ENCODE data around the gene TPCN2.
"Not testable (repeated sequence)": the region's sequence is repeated elsewhere in the genome, so short reads cannot be mapped to it uniquely, and the experiment has no call there.

The TPCN2 gene

DNA sequence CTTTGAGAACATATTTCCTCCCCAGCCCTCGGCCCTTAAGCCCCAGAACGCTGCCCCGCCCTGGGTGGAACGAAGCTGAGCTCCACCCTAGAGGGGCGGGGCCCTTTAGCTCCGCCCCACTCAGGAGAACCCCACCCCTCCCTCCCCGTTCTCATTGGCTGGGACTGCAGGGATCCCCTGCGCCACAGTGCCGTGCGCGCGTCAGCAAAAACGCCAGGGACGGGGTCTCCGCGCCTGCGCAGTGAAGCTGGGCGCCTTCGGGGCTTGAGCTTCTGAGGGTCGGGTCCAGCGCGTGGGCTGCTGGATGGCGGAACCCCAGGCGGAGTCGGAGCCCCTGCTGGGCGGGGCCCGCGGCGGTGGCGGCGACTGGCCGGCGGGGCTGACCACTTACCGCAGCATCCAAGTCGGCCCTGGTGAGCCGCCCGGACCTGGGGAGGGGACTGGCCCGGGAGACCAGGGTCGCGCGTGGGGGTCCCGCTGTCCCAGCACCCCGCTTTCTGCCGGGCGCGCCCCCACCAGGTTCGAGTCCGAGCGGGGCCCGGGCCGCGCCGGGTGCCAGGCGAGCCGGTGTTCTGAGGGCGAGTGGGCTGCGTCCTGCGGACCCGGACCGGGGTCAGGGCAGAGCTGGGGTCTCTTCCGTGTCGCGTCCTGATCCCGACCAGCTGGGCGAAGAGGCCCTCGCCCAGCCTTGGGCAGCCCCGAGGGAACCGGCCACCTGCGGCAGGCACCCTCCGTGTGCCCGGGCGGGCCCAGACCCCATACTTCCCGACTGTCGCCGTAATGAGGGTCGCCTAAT, at the start of gene TPCN2:
TSS of gene TPCN2 (plus strand) at position 239 of the 796 bp plus-strand sequence. CDS start at position 305, 66 bp downstream.
- peak; percentile 87 for DNase-seq

DNA sequence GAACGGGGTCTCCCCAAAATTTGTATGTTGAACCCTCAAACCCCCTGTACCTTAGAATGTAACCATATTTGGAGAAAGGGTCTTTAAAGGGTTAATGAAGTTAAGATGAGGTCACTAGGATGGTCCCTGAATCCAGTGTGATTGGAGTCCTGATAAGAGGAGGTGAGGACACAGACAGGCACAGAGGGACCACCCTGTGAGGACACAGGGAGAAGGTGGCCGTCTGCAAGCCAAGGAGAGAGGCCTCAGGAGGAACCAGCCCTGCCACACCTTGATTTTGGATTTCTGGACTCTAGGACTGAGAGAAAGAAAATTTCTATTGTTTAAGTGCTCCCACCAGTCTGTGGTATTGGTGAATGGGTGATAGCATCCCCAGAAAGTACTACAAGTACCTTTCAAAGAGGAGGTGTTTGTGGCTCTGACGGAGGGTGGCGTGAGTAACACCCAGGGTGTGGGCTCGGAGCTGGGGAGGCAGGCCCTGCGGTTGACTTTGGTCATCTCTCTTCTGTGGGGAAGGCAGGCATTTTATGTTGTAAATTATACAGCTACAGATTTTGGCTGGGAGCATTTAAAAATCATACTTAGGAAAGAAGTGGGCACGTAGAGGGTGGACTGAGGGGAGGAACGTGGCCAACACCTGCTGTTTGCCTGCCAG, 49.5 kb upstream of the TPCN2 start:
- no peak for DNase-seq

DNA sequence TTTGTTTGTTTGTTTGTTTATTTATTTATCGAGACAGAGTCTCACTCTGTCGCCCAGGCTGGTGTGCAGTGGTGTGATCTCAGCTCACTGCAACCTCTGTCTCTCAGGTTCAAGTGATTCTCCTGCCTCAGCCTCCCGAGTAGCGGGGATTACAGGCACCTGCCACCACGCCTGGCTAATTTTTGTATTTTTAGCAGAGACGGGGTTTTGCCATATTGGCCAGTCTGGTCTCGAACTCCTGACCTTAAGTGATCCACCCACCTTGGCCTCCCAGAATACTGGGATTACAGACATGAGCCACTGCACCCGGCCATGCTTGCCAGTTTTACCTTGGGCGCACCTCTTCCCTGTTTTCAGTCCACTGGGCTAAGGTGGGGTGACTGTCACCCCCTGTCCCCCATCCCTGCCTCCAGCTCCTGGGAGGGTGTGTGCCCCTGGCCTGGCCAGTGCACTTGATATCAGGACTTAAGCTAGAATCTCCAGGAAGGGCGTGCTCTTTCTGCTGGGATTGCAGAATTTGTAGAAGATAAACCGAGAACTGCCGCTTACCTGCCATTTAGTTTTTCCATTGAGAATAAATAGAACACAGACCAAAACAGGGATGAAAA, 48.9 kb upstream of the TPCN2 start:
- not testable (repeated sequence) for DNase-seq

DNA sequence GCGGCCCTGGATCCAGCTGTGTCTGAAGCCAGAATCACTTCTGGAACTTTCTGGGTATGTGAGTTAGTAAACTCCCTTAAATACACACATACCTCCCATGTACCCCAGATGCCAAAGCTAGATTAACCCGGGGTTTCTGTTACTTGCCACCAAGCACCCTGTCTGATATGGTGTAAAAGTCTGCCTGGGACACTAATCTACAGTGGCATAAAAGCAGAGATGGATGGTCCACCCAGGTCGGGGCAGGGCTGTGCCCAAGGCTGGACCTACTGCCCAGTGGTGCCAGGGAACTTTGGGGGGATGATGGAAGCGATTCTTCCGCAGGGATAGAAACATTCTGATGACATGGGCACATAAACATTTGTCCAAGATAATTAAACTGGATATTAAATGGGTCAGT, 48.3 kb upstream of the TPCN2 start:
- DNase-seq = no peak

DNA sequence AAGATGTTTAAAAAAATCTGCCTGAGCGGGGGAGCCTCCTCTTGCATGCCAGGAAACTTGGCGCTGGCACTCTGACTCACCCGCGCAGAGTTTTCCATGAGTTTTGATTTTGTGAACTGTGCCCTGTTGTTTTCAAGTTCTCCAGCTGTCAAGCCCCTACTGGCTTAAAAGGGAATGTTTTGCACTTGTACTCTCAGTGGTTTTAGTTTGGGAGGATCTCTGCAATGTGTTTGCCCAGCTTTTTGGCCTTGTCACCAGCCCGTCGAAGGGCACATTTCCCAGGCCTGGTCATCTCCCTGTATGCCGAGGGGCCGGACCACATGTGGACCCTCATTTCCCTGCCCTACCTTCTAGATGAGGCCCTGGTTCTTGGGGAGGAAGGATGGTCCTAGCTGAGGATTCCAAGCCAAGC, 47.9 kb upstream of the TPCN2 start:
- no peak for DNase-seq

DNA sequence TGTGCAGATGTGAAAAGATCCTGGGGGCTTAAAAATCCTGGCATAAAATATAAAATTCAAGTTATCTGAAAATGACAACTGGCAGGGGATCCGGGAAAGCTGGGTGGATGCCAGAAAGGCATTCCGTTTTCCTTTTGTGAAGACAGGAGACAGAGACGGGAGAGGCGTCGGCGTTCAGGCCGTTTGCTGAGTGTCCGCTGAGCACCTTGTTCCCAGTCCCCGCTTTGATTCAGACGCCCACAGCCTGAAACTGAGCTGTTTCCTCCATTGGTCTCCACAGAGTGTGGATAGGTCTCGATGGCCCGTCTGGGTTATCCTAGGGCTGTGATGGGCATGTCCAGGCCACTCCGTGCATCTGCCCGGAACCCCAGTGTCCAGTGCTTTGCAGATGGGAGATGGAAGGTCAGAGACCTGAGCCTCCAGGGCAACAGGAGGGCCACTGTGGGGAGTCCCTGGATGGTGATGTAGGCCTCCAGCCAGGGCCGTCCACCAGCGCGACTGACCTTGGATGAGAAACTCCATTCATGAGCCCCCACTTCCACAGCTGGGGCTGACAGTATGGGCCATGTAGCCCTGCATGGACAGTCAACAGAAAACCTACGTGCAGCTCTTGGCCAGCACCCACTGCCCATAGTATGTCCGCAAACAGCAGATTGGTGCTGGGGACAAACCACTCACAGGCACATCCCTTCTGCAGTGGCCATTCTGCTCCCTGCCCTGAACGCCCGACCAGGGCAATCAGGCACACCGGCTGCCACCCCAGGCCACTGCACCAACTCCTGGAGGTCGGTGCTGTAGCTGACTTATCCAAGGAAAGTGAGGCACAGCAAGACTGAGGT, 47.3 kb upstream of the TPCN2 start:
- no peak for DNase-seq

DNA sequence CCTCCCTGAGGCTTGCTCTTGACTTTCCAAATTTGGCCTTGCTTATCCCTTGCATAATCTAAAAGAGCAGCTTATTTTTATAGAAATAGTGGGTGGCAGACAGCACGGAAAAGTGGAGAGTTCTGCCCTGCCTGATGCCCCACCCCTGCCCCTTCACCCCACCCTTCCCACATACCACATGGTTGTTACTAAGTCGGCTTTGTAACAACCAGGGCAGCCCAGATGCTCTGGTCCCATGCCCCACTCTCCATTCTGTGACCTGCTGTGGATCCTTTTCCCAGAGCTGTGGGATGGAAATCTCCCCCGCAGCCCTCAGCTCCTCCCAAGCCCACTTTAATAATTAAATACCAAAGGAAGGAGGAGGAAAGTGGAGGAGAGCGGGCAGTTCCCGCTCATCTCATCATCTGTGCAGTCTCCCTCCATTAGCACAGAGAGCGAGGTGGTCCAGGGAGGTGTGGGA, 46.6 kb upstream of the TPCN2 start:
- no peak for DNase-seq

DNA sequence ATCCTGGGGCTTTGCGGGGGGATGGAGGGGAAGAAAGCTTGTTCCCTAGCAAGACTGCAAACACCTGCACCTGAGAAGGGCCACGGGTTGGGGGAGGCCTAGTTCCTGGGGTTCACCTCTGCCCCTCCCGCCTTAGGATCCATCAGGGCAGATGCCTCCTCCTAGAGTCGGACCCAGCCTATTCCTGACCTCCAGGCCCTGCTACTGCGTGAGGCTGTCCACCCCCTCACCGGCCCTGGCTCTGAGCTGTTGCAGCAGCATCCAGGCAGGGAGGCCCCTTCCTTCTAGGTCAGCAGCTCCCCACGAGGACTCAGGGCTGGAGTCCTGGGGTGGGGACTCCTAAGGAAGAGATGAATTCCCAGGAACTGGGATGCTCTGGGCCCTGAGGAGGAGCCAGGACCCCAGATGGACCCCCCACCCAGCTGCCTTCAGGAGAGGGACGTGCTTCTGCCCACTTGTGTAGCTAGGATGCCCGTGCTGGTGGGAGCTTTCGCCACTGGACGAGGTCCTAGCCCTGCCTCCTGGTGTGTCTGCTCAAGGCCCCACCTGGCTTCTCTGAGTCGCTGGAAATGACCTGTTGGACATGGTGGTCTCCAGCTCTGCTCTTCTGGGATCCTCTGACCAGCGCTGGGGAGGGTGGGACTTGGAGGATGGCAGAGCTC, 46.0 kb upstream of the TPCN2 start:
- no peak for DNase-seq

DNA sequence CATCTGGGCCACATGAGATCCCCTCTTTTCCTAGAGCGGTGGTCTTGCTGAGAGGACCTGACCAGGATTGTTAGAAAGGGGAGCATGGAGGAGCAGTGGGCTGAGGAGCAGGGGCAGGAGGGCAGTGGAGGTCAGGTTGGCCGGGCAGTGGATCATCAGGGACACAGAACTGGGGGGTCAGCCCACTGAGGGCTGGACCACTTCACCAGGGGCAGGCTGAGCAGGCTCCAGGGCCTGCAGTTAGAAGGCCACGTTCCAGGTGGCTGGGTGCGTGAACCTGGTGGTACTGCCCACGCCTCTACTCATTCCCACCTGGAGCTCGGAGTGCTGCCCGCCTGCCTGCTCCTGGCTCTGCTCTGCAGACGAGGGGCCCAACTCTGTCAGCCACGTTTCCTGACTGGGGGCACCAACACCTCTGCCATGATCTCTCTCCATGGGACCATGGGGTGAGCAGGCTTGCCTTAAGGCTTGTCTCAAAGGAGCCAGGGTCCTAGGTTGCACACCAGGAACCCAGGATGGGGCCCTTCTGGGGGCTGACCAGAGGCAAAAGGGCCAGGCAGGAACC, 45.3 kb upstream of the TPCN2 start:
- no peak for DNase-seq

DNA sequence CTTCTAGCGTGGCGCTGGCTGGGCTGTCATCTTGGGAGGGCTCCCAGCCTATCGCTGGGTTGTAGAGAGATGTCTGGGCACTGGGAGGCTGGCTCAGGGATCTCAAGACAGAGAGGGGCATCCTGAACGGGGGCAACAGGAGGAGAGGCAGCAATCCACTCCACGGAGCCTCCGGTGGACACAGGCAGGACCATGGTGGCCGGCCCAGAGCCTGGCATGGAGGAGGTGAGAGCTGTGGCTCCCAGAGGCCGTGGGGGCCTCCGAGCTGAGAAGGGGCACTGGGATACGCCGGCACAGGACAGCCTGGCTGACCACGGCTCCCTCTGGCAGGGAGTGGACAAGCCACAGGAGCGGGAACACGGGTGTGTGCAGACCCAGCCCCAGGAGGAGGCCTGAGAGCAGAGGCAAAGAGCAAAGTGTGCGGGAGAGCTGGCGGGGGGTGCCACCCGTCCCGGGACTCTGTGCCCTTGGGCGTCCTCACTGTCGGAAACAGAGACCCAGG, 44.8 kb upstream of the TPCN2 start:
- no peak for DNase-seq

DNA sequence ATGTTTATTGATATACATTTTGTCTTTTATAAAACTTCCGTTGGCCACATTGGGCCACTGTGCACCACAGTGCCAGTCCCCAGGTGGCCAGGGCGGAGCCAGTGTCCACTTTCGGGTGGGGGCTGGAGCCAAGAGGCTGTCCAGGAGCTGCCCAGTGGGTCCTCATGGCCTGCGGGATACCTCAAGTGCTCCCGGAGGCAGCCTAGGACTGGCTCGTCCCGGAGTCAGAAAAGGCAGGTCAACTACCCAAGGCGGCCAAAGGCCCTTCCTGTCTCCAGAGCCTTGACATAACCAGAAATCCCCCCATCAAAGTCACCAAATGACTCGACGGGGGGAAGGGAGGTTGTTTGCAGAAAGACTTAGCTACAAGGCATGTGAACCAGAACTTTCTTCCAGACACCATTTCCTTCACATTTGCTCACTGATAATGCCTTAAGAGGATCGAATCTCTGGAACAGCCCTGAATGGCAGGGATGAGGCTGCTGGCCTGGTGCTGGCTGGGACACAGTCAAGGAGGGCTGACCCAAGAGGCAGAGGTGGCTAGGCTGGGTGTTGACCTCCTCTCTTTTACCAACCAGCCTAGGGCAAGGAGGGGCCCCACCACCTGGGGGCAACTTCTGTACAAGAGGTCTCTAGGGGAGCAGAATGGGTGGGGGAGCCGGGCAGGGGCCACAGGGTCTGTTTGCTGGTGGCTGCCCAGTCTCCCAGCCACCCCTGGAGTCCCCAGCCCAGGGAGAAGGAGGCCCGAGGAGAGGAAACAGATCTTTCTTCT, 44.1 kb upstream of the TPCN2 start:
- DNase-seq = no peak

DNA sequence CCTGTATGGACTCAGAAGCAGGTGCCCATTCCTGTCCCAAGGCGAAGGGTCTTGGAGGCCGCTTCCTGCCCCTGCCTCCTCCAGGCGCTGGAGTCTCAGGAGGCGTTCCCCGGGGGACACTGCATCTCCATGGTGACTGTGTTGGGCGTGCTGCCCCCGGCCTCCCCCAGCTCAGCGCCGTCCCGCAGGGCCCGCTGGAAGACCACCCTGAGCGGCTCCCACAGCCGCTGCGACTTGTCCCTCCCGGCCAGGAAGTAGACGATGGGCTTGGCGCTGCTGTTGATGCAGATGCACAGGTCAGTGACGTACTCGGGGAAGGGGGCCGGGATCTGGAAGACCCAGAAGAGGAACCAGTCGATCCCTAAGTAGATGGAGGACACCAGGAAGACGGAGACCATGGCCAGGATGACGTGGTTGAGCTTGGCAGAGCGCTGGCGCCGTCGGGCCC, 43.5 kb upstream of the TPCN2 start:
- DNase-seq = no peak

DNA sequence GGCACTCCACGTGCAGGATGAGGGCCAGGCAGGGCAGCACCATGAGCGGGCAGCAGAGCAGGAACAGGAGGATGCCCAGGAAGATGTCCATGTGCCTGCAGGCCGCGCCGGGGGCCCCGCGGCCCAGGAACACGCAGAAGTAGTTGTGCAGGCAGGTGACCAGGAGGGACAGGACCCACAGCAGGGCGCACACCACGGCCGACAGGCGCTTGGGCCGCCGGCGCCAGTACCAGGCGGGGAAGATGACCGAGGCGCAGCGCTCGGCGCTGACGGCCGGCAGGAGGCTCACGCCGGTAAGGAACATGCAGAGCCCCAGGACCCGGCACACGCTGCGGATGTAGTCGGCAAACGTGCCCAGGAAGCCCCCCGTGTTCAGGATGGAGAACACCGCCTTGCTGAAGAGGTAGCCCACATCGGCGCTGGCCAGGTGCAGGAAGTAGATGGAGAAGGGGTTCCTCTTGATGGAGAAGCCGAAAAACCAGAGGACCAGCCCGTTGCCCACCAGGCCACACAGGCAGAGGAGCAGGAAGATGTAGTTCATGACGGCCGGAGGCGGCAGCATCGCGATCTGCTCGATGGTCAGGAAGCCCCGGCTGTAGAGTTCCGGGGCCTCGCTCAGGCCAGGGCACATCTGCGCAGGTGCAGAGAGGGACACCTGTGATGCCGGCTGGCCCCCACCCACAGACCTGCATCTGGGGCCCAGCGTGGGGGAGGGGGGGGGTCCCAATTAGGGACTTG, 42.9 kb upstream of the TPCN2 start:
- no peak for DNase-seq

DNA sequence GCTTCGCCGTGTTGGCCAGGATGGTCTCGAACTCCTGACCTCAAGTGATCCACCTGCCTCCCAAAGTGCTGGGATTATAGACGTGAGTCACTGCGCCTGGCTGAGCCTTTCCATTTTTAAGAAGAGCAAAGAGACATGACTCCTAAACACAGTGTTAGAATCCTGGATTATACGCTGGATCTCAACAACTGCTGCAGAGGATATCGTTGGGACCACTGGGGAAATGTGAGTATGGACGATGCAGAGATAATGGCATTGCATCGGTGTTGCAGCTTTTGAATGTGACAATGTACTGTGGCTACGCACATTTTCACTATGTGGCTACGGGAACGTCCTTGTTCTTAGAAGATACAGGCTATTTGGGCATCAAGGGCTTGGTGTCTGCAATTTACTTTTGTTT, 41.9 kb upstream of the TPCN2 start:
- DNase-seq = no peak

DNA sequence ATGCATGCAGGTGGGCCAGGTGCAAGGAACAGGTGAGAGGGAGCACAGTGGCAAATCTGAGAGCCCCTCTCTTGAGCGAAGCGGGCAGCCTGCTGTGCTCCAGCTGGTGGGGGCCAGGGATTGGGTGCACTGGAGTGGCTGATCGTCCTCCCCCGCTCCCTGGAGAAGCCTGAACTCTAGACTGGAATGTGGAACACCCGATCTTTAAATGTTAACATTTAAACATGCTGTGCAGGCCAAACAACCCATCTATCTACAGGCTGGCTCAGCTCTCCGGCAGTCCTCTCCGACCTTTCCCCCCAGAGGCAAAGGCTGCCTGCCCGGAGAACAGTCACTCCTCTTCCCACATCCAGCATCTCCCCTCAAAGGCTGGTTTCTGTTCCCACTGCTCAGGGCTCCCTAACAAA, 40.8 kb upstream of the TPCN2 start:
- DNase-seq = no peak

DNA sequence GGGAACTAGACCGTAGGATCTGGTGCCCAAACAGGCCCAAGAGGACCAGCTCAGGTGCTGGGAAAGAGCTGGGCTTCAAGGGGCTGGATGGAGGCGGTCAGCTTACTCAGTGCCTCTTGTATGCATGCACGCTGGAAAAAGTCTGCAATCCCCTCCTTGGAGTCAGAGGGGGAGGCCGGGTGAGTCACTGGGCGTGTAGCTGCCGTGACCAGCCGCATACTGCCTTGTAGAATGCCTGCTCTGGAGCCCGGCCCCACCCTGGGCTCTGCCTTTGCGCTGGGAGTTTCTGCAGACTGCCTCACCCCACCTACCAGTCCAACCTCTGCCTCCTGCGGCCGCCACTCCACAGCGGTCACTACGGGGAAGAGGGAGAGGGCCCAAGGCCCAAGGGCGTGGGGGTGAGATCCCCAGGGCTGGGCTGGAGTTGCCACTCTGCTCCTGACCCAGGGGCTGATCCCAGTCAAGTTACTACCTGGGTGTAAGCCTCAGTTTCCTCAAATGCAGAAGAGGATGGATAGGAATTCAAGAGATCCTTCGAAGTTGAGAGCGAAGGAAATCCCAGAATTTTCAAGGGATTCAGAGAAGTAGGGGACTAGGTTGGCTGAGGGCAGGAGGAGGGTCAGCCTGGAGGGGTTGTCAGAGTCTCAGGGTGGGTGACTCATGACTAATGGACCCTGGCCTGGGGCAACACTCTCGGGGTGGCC, 39.8 kb upstream of the TPCN2 start:
- no peak for DNase-seq

DNA sequence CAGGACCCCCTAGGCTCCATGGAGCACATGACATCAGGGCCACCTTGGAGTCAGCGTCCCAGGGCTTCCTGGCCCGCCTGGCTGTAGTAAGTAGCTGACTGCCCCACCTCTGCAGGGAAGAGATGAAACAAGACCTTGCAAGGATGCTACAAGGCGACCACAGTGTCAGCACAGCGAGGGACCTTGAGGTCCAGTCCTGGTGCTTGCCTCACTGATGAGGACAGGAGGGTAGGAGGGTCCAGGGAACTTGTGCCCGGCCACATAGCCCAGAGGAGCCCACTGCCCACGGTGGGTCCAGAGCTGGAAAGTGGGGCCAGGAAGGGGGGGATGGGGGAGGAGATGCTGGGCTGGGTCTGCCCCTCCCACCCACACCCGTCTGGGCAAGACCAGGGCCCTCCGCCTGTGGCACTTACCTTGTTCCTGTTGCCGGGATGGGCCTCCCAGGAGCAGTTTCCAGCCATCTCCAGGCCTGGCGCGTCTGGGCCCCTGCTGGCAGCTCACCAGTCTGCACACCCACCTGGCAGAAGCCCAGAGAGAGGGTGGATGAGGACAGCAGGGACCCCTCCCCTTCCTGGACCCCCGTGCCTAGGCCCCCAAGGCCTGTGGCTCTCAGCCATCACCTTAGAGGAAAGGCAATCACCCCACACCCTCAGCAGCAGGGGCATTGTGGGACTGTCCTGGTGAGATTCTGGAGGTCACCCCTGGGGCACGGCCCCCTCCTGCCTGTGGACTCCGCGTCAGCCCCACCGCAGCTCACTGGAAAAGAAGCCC, 39.1 kb upstream of the TPCN2 start:
- no peak for DNase-seq

DNA sequence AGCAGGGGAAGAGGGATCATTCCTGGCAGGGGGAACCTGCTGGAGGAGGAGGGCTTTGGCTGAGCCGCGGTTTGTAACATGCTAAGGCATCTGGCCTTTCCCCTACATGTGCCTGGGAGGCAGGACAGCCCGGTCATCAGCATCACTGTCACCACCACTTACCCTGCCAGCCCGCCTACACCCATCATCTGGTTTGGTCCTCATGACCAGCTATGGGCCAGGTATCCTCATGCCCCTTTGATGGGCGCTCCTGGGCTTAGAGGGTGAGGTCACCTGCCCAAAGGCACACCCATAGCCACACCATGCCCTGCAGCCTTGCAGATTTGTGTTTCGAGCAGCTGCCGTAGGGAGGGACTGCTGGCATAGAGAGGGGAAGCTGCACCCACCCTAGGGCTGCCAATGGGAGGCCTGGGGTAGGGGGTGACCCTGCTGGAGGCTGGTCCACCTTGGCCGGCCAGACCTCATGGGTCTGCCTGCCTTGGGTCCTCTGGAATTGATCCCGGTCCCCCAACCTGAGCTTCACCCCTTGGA, 38.3 kb upstream of the TPCN2 start:
- no peak for DNase-seq
